Neuron (in vitro differentiated cells): ENCODE measurements around the gene PROK2.

Experiments
- H2AFZ ChIP-seq: one replicate; pipeline ENCODE4 v1.6.1; 2013; ENCODE audit warnings: low read depth, mild to moderate bottlenecking, inconsistent platforms, low read length, moderate library complexity
- H3K27me3 ChIP-seq: one replicate; pipeline ENCODE4 v1.6.1; 2013; ENCODE audit warnings: low read length; ENCODE audit not compliant: insufficient read depth
- H3K36me3 ChIP-seq: one replicate; pipeline ENCODE4 v1.6.1; 2013; ENCODE audit warnings: low read length; ENCODE audit not compliant: insufficient read depth
- H3K4me1 ChIP-seq: one replicate; pipeline ENCODE4 v1.6.1; 2013; ENCODE audit warnings: low read length; ENCODE audit not compliant: insufficient read depth
- H3K4me3 ChIP-seq: 2 replicates; pipeline ENCODE4 v1.5.1; 2013; ENCODE audit warnings: mild to moderate bottlenecking, low read length, moderate library complexity
- H3K9me3 ChIP-seq: one replicate; pipeline ENCODE4 v1.6.1; 2013; ENCODE audit warnings: low read length

PROK2 gene

DNA sequence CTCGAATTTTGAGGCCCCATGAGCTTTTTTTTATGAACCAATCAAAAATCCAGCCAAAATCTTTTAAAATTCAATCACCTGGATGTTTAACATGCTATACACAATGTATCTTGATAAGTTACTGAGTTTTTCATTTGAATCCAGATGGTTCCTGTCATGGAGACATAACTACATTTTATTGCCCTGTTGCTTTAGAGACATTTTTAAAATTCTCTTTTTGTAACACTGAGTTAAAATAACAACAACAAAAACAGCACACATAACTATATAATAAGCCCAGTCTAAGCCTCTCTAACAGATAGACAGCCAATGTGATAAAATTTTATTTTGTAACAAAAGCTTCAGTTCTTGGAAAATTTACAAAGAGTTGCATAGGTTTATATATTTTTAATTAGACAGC, 1.8 kb downstream of the PROK2 start:
- Histone ChIP-seq H3K27me3 (peaks cover 71% of the 10 kb centered on the region), H3K36me3 (no peaks in the 10 kb centered on the region), H3K4me1 (peaks cover 13% of the 10 kb centered on the region), H3K9me3 (no peaks in the 10 kb centered on the region), H2AFZ (no peak overlapping the region), H3K4me3 (no peak overlapping the region)

DNA sequence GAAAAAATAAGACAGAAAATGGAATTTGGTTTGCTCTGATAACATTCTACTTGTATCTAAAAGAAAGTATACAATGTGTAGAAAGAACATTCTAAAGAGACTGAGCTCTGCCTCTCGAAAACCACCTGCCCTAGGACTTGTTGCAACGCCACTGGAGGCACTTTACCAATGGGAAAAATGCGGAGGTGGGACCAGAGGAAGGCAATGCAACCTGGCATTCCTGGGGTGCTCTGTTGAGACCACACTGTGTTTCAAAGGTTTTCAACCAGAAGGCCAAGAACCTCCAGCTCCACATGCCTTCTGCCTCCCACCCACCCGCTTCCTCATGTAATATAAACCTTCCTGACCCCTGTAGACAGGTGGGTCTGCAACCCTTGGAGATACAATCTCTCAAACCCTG, 4.5 kb downstream of the PROK2 start:
- peaks cover 49% of the 10 kb centered on the region for H3K27me3 ChIP-seq
- no peaks in the 10 kb centered on the region for H3K4me1 ChIP-seq
- H3K36me3 ChIP-seq: no peaks in the 10 kb centered on the region
- H3K9me3 ChIP-seq: no peaks in the 10 kb centered on the region
- no peak overlapping the region for H3K4me3 ChIP-seq
- no peak overlapping the region for H2AFZ ChIP-seq

DNA sequence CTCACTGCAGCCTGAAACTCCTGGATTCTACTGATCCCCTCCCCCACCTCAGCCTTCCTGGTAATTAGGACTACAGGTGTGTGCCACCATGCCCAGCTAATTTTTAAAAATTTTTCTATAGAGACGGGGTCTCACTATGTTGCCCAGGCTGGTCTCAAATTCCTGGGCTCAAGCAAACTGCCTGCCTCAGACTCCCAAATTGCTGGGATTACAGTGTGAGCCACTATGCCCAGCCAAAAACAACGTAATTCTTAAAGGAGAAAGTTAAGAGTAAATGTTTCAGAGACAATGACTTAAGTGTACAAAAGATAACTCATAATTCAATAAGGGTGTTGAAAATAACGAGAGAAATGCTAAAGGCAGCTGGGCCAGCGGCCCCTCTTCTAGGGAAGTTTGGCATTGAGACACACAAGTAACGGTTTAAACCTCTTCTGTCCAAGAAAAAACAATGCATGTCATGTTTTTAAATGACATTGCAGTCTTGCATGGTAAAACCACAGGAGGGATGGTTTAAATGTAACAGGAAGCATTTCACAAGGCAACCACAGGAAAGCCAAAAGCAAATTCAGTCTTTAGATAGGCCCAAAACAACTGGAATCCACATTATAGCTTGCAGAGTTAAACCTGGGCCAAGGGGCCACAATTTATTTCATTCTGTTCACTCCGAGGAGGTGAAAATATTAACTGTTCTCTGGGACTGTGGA, 5.1 kb downstream of the PROK2 start:
- H3K36me3 ChIP-seq: no peaks in the 10 kb centered on the region
- no peak overlapping the region for H2AFZ ChIP-seq
- H3K4me1 ChIP-seq: no peaks in the 10 kb centered on the region
- peaks cover 46% of the 10 kb centered on the region for H3K27me3 ChIP-seq
- no peaks in the 10 kb centered on the region for H3K9me3 ChIP-seq
- no peak overlapping the region for H3K4me3 ChIP-seq

DNA sequence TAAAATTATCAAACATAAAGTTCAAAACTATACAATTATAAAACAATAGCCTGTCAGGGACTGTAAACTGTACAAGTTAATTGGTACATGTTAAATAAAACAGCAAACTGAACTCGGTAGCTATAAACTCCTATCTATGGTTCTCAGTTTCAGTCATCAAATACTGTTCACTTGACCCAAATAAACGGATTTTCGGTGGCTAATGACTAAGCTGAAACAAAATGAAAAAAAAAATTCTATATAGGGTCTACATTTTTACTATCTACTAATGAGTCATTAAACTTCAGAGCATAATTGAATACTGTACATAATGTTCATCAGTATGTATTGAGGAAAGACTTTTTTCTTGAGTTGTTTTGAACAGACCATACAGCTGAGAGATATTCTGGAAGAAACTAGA, 6.6 kb downstream of the PROK2 start:
- peaks cover 31% of the 10 kb centered on the region for H3K27me3 ChIP-seq
- no peak overlapping the region for H2AFZ ChIP-seq
- no peaks in the 10 kb centered on the region for H3K4me1 ChIP-seq
- H3K4me3 ChIP-seq: no peak overlapping the region
- H3K9me3 ChIP-seq: no peaks in the 10 kb centered on the region
- no peaks in the 10 kb centered on the region for H3K36me3 ChIP-seq

DNA sequence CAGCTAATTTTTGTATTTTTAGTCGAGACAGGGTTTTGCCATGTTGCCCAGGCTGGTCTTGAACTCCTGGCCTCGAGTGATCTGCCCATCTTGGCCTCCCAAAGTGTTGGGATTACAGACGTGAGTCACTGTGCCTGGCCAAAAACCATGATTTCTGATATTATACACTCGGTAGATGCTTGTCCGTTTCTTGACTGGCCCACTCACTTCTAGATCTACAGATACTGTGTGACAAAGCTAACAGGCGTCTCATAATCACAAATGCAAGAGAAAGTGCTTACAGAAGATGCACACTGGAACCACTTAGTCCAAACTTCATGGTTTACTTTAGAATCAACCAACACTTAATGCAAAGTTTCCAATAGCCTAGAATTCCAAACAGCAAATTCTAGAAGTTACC, 8.4 kb downstream of the PROK2 start:
- H2AFZ ChIP-seq: no peak overlapping the region
- no peaks in the 10 kb centered on the region for H3K9me3 ChIP-seq
- no peak overlapping the region for H3K4me3 ChIP-seq
- H3K36me3 ChIP-seq: no peaks in the 10 kb centered on the region
- no peaks in the 10 kb centered on the region for H3K4me1 ChIP-seq
- peaks cover 20% of the 10 kb centered on the region for H3K27me3 ChIP-seq

DNA sequence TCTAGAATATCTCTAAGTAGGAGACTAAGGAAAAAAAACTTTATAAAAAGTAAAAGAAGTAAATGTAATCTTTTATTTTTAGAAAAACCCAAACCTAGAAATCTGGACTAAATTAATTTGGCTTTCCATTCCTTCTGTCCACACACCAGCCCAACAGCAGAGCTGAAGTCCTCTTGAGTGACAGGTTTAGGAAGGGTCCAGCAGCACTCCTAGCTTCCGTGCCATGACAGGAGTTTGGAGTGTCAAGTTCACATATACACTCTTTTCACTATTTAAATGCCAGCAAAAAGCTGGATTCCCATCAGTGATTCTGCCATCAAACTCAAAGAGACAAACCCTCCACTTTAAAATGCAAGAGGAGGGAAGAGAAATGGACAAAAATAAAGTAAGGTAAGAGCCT, 13.1 kb downstream of the PROK2 start:
- Histone ChIP-seq H2AFZ (no peak overlapping the region), H3K4me3 (no peak overlapping the region), H3K4me1 (no peaks in the 10 kb centered on the region), H3K36me3 (no peaks in the 10 kb centered on the region), H3K9me3 (no peaks in the 10 kb centered on the region), H3K27me3 (peaks cover 13% of the 10 kb centered on the region)

DNA sequence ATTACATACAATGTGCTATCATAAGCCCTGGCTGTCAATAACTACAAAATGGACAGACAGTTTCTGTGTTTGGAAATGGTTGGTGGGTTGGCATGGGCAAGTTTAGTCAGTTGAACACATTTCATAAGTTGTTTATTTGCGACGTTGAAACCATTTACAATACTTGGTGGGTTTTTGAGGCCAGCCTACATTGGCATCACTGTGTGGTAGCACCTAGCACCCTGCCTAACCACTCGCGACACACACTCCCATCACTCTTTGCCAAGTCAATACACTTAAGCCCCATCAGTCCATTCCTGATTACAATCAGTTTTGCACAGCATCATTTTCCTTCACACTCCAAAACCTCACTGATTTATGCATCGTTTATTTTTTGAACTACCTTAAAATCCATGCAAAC, 13.8 kb downstream of the PROK2 start:
- peaks cover 13% of the 10 kb centered on the region for H3K27me3 ChIP-seq
- no peaks in the 10 kb centered on the region for H3K4me1 ChIP-seq
- no peaks in the 10 kb centered on the region for H3K9me3 ChIP-seq
- H2AFZ ChIP-seq: no peak overlapping the region
- H3K4me3 ChIP-seq: no peak overlapping the region
- no peaks in the 10 kb centered on the region for H3K36me3 ChIP-seq

DNA sequence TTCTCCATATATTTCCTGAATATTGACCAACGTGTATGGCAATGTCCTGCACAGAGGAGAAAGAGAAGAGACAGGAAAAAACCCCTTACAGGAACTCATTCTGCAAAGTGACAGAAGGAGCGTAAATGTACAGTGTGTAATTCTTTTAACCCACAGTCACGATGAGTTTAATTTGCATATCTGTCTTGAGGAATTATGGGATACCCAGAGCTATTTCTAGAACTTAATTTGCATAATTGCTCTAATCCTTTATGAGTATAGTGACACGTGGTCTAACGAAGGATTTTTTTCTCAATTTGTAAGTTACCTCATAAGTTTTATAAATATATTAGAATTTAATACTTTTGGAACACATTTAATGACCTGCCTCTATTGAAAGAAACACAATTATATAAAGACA, 21.5 kb downstream of the PROK2 start:
- Histone ChIP-seq H3K36me3 (no peaks in the 10 kb centered on the region), H2AFZ (no peak overlapping the region), H3K27me3 (peaks cover 25% of the 10 kb centered on the region), H3K9me3 (no peaks in the 10 kb centered on the region), H3K4me3 (no peak overlapping the region), H3K4me1 (no peaks in the 10 kb centered on the region)

DNA sequence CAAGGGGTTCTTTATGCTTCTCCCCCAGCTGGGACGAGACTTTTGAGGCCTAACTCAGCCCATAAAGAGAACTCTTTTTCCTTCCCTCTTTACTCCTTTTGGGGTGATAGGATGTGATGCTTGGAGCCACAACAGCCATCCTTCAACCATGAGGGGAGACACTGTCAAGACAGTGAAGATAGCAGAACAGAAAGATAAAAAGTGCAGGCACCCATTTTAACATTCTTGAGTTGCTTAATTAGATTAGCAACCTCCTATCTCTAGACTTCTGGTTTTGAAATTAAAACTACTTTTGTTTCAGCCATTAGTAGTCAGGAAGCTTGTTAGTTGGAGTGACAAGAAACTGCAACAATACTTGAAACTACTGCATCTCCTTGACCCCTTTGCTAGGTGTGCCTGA, 24.8 kb downstream of the PROK2 start:
- H3K4me3 ChIP-seq: no peak overlapping the region
- H3K9me3 ChIP-seq: no peaks in the 10 kb centered on the region
- no peak overlapping the region for H2AFZ ChIP-seq
- no peaks in the 10 kb centered on the region for H3K36me3 ChIP-seq
- peaks cover 44% of the 10 kb centered on the region for H3K27me3 ChIP-seq
- no peaks in the 10 kb centered on the region for H3K4me1 ChIP-seq

DNA sequence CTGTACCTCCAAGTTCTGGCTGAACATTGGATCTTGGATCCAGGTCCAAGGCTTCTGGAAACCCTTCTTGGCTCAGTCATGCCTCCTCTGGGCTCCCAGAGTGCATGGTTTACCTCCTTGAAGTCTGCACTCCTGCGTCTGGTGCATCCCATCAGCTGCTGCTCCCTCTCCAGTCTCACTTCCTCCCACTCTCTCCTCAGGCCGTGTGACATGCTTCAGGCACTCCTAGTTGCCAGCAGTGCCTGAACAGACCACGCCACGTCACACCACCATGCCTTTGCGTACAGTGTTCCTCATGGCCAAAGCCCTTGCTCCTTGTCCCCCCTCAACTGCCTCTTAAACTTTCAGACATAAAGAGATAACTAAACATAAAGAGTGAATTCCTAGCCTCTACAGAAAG, 25.5 kb downstream of the PROK2 start:
- Histone ChIP-seq H3K4me1 (no peaks in the 10 kb centered on the region), H3K9me3 (no peaks in the 10 kb centered on the region), H3K4me3 (no peak overlapping the region), H3K36me3 (no peaks in the 10 kb centered on the region), H2AFZ (no peak overlapping the region), H3K27me3 (peaks cover 48% of the 10 kb centered on the region)

DNA sequence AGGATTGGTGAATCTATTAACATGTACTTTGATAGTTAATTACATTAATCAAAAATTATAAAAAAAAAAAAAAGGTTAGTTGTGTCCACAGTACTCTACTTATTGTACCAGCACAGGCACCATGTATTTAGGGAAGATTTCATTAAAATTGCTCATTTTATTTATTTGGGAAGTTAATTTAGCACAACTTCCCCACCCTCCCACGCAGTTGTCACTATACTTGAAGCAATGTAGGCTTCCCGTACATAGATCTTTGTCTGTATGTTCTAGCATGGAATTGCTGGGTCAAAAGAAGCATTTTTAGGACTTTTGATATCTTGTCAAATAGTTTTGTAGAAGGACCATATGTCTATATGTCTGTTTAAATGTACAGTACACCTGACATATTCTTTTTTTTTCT, 26.9 kb downstream of the PROK2 start:
- no peak overlapping the region for H3K4me3 ChIP-seq
- no peaks in the 10 kb centered on the region for H3K9me3 ChIP-seq
- H3K4me1 ChIP-seq: peaks cover 2% of the 10 kb centered on the region
- H3K27me3 ChIP-seq: peaks cover 53% of the 10 kb centered on the region
- no peak overlapping the region for H2AFZ ChIP-seq
- no peaks in the 10 kb centered on the region for H3K36me3 ChIP-seq

DNA sequence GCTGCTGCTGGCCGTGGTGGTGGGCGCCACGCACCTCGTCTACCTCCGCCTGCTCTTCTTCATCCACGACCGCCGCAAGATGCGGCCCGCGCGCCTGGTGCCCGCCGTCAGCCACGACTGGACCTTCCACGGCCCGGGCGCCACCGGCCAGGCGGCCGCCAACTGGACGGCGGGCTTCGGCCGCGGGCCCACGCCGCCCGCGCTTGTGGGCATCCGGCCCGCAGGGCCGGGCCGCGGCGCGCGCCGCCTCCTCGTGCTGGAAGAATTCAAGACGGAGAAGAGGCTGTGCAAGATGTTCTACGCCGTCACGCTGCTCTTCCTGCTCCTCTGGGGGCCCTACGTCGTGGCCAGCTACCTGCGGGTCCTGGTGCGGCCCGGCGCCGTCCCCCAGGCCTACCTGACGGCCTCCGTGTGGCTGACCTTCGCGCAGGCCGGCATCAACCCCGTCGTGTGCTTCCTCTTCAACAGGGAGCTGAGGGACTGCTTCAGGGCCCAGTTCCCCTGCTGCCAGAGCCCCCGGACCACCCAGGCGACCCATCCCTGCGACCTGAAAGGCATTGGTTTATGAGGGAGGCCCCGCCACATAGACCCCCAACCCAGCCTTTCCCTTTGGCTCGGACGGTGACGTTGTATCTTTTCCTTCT, 30.2 kb downstream of the PROK2 start:
- H3K4me3 ChIP-seq: peak overlapping the region; percentile 59
- no peak overlapping the region for H2AFZ ChIP-seq
- no peaks in the 10 kb centered on the region for H3K9me3 ChIP-seq
- H3K27me3 ChIP-seq: peaks cover 57% of the 10 kb centered on the region
- no peaks in the 10 kb centered on the region for H3K36me3 ChIP-seq
- H3K4me1 ChIP-seq: peaks cover 2% of the 10 kb centered on the region

DNA sequence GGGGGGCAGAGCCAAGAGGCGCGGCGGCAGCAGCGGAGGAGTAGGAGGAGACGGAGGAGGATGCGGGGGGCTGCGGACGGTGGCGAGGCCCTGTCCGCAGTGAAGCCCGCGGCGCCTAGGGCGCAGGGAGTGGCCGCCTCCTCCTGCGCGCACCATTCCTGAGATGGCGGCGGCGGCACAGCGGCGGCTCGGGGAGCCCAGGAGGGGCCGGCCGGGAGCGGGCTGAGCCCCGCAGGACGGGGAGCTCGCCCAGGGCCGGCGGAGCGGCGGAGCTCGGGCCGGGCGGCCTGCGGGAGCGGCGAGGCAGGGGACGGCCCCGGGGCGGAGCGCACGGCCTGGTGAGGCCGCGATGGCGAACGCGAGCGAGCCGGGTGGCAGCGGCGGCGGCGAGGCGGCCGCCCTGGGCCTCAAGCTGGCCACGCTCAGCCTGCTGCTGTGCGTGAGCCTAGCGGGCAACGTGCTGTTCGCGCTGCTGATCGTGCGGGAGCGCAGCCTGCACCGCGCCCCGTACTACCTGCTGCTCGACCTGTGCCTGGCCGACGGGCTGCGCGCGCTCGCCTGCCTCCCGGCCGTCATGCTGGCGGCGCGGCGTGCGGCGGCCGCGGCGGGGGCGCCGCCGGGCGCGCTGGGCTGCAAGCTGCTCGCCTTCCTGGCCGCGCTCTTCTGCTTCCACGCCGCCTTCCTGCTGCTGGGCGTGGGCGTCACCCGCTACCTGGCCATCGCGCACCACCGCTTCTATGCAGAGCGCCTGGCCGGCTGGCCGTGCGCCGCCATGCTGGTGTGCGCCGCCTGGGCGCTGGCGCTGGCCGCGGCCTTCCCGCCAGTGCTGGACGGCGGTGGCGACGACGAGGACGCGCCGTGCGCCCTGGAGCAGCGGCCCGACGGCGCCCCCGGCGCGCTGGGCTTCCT, 31.0 kb downstream of the PROK2 start, which contains the start of gene GPR27:
GPR27 (plus strand) TSS at position 155 of the 909 bp plus-strand sequence; CDS start at position 350, 195 bp downstream.
- H3K4me1 ChIP-seq: peaks cover 2% of the 10 kb centered on the region
- H2AFZ ChIP-seq: peak within 1 kb of the TSS; percentile 23
- peak within 1 kb of the TSS; percentile 59 for H3K4me3 ChIP-seq
- H3K27me3 ChIP-seq: peaks cover 51% of the 10 kb centered on the region
- H3K9me3 ChIP-seq: no peaks in the 10 kb centered on the region
- no peaks in the 10 kb centered on the region for H3K36me3 ChIP-seq
